Measurements from ENCODE around the gene ZSWIM5. TPM values are rescaled to one million over a fixed set of nuclear protein-coding genes. Genes with fewer than 3 reads are reported as not detected.
"Not testable (repeated sequence)": the region's sequence is repeated elsewhere in the genome, so short reads cannot be mapped to it uniquely, and the experiment has no call there.

Gene ZSWIM5
- total RNA-seq, 3 donors from 2014 or later (not counting 1 experiment from before 2014, with no cell fraction given), result 1.1 to 2.3 (median 1.3) TPM

- WGBS (ENCODE audit: insufficient coverage), result 98% methylated on average over 2 of the region's 2 CpGs
These were observed 8.2 kb downstream of the ZSWIM5 start for GRCh38 chr1:45198185-45198584.

GRCh38 chr1:45196863-45197262 lies 9.5 kb downstream of the ZSWIM5 start:
- Histone ChIP-seq H3K36me3 (ENCODE audit: control insufficient read depth, insufficient read depth, low read length) (no peaks in the 10 kb centered on the region), H3K27ac (ENCODE audit: low read length) (no peak overlapping the region), H3K9me3 (ENCODE audit: control insufficient read depth, insufficient read depth, low read length) (no peaks in the 10 kb centered on the region), H3K4me3 (ENCODE audit: low read length) (no peak overlapping the region), H3K4me1 (ENCODE audit: control insufficient read depth, insufficient read depth, low read length) (no peaks in the 10 kb centered on the region), H3K27me3 (ENCODE audit: control insufficient read depth, insufficient read depth, low read length) (no peaks in the 10 kb centered on the region)
- ATAC-seq, result no peak
- TF ChIP-seq CTCF (IDR thresholded peaks at IDR 0.05), result no peak
- Mint-ChIP-seq H3K9me3 (no peaks in the 10 kb centered on the region), H3K27ac (no peak overlapping the region), H3K27me3 (ENCODE audit: low read depth in 2 of 2) (peaks cover 0 to 18% of the 10 kb centered on the region in 2 donors), H3K36me3 (no peaks in the 10 kb centered on the region), H3K4me1 (no peaks in the 10 kb centered on the region), H3K4me3 (no peak overlapping the region)
- intact Hi-C loops (cut with micrococcal nuclease), result no loop called here
- DNase-seq, result no peak

More at GRCh38 chr1:45198185-45198584, 8.2 kb downstream of the ZSWIM5 start:
- no peaks in the 10 kb centered on the region for H3K9me3 Mint-ChIP-seq
- no peak for ATAC-seq
- H3K4me3 Mint-ChIP-seq, result no peak overlapping the region
- no peaks in the 10 kb centered on the region for H3K4me1 ChIP-seq (ENCODE audit: control insufficient read depth, insufficient read depth, low read length)
- H3K36me3 ChIP-seq (ENCODE audit: control insufficient read depth, insufficient read depth, low read length), result no peaks in the 10 kb centered on the region
- TF ChIP-seq CTCF (IDR thresholded peaks at IDR 0.05), result no peak
- H3K27ac Mint-ChIP-seq, result no peak overlapping the region
- H3K27me3 ChIP-seq (ENCODE audit: control insufficient read depth, insufficient read depth, low read length), result no peaks in the 10 kb centered on the region
- no peak for DNase-seq
- H3K4me1 Mint-ChIP-seq, result no peaks in the 10 kb centered on the region
- no peaks in the 10 kb centered on the region for H3K9me3 ChIP-seq (ENCODE audit: control insufficient read depth, insufficient read depth, low read length)
- peaks cover 0 to 13% of the 10 kb centered on the region in 2 donors for H3K27me3 Mint-ChIP-seq (ENCODE audit: low read depth in 2 of 2)
- intact Hi-C loops (cut with micrococcal nuclease), result no loop called here
- no peak overlapping the region for H3K27ac ChIP-seq (ENCODE audit: low read length)
- H3K4me3 ChIP-seq (ENCODE audit: low read length), result no peak overlapping the region
- H3K36me3 Mint-ChIP-seq, result no peaks in the 10 kb centered on the region

GRCh38 chr1:45191418-45191783 lies 15.0 kb downstream of the ZSWIM5 start:
- WGBS (ENCODE audit: insufficient coverage), result 100% methylated on average over 2 of the region's 4 CpGs
- no peak for TF ChIP-seq CTCF (IDR thresholded peaks at IDR 0.05)
- H3K9me3 Mint-ChIP-seq, result no peaks in the 10 kb centered on the region
- Histone ChIP-seq H3K4me1 (ENCODE audit: control insufficient read depth, insufficient read depth, low read length) (no peaks in the 10 kb centered on the region), H3K27ac (ENCODE audit: low read length) (no peak overlapping the region), H3K36me3 (ENCODE audit: control insufficient read depth, insufficient read depth, low read length) (no peaks in the 10 kb centered on the region), H3K27me3 (ENCODE audit: control insufficient read depth, insufficient read depth, low read length) (no peaks in the 10 kb centered on the region), H3K9me3 (ENCODE audit: control insufficient read depth, insufficient read depth, low read length) (no peaks in the 10 kb centered on the region), H3K4me3 (ENCODE audit: low read length) (no peak overlapping the region)
- intact Hi-C loops (cut with micrococcal nuclease), result no loop called here
- no peaks in the 10 kb centered on the region for H3K4me1 Mint-ChIP-seq
- ATAC-seq (no peak), DNase-seq (no peak)
- no peak overlapping the region for H3K27ac Mint-ChIP-seq
- no peaks in the 10 kb centered on the region for H3K36me3 Mint-ChIP-seq
- peaks cover 0 to 10% of the 10 kb centered on the region in 2 donors for H3K27me3 Mint-ChIP-seq (ENCODE audit: low read depth in 2 of 2)
- no peak overlapping the region for H3K4me3 Mint-ChIP-seq

GRCh38 chr1:45187725-45188124 lies 18.7 kb downstream of the ZSWIM5 start:
- H3K4me1 Mint-ChIP-seq, result no peaks in the 10 kb centered on the region
- DNase-seq (no peak), ATAC-seq (no peak)
- no peak overlapping the region for H3K27ac Mint-ChIP-seq
- Histone ChIP-seq H3K4me1 (ENCODE audit: control insufficient read depth, insufficient read depth, low read length) (no peaks in the 10 kb centered on the region), H3K9me3 (ENCODE audit: control insufficient read depth, insufficient read depth, low read length) (no peaks in the 10 kb centered on the region), H3K36me3 (ENCODE audit: control insufficient read depth, insufficient read depth, low read length) (no peaks in the 10 kb centered on the region), H3K27me3 (ENCODE audit: control insufficient read depth, insufficient read depth, low read length) (no peaks in the 10 kb centered on the region), H3K27ac (ENCODE audit: low read length) (no peak overlapping the region), H3K4me3 (ENCODE audit: low read length) (no peak overlapping the region)
- no peak overlapping the region for H3K4me3 Mint-ChIP-seq
- H3K9me3 Mint-ChIP-seq, result no peaks in the 10 kb centered on the region
- no peak for TF ChIP-seq CTCF (IDR thresholded peaks at IDR 0.05)
- no peaks in the 10 kb centered on the region for H3K36me3 Mint-ChIP-seq
- H3K27me3 Mint-ChIP-seq (ENCODE audit: low read depth in 2 of 2), result peaks cover 0 to under 1% of the 10 kb centered on the region in 2 donors
- 40% methylated on average over 1 of the region's 2 CpGs for WGBS (ENCODE audit: insufficient coverage)
- intact Hi-C loops (cut with micrococcal nuclease), result no loop called here

GRCh38 chr1:45179918-45180519 lies 26.4 kb downstream of the ZSWIM5 start:
- 96% methylated on average over 18 of the region's 21 CpGs for WGBS (ENCODE audit: insufficient coverage)
- H3K27ac ChIP-seq (ENCODE audit: low read length); H3K4me1 Mint-ChIP-seq; DNase-seq; H3K27me3 ChIP-seq (ENCODE audit: control insufficient read depth, insufficient read depth, low read length); H3K4me1 ChIP-seq (ENCODE audit: control insufficient read depth, insufficient read depth, low read length); ATAC-seq; H3K9me3 Mint-ChIP-seq; H3K27me3 Mint-ChIP-seq (ENCODE audit: low read depth in 2 of 2); H3K36me3 ChIP-seq (ENCODE audit: control insufficient read depth, insufficient read depth, low read length); H3K27ac Mint-ChIP-seq; H3K36me3 Mint-ChIP-seq; H3K9me3 ChIP-seq (ENCODE audit: control insufficient read depth, insufficient read depth, low read length); H3K4me3 ChIP-seq (ENCODE audit: low read length); intact Hi-C loops (cut with micrococcal nuclease); H3K4me3 Mint-ChIP-seq: not testable (repeated sequence)
